ENCODE data around the gene FTSJ3. TPM values are rescaled to one million over a fixed set of nuclear protein-coding genes. Genes with fewer than 3 reads are reported as not detected.

The FTSJ3 gene
- total and polyA plus RNA-seq, 10 of the 15 experiments (the other 5 are each of a cell fraction or from before 2014, with no cell fraction given) = 17.2 to 79.2 (median 50.4) TPM

GRCh38 chr17:63783522-63783921 is 43.9 kb downstream of the FTSJ3 start:
- Histone ChIP-seq H2AFZ (ENCODE audit: control insufficient read depth, low read depth, low read length) (no peak overlapping the region), H3K4me2 (ENCODE audit: control insufficient read depth, insufficient read depth) (no peak overlapping the region), H3K4me3 (no peak overlapping the region), H3K36me3 (ENCODE audit: control insufficient read depth in 2 of 2, insufficient read depth in 2 of 2, low read length in 1 of 2) (peaks cover 2 to 10% of the 10 kb centered on the region in 2 experiments), H3K27me3 (replicated peaks in 1 of 2; ENCODE audit: control insufficient read depth in 2 of 2, insufficient read depth in 2 of 2, low read length in 1 of 2) (no peaks in the 10 kb centered on the region), H3K9ac (ENCODE audit: control insufficient read depth, insufficient read depth, low read length) (no peak overlapping the region), H4K20me1 (ENCODE audit: control insufficient read depth, insufficient read depth) (no peaks in the 10 kb centered on the region), H3K79me2 (ENCODE audit: control insufficient read depth, insufficient read depth, low read length) (peaks cover 67% of the 10 kb centered on the region), H3K27ac (ENCODE audit: control insufficient read depth, insufficient read depth) (peak overlapping the region; percentile 10; the same call in 1 of the 2 replicates), H3K9me3 (replicated peaks; ENCODE audit: control insufficient read depth, insufficient read depth, low read length) (no peaks in the 10 kb centered on the region), H3K4me1 (ENCODE audit: control insufficient read depth, insufficient read depth, low read length) (peaks cover 8% of the 10 kb centered on the region; the same call in 1 of the 2 replicates)
- intact Hi-C loops (cut with micrococcal nuclease; ENCODE audit: unreplicated experiment) (no loop called here), in situ Hi-C loops (cut with MboI) (no loop called here)
- ChIA-PET RAD21 (ENCODE audit: unreplicated experiment) (interaction anchor here (1.1 to 1.6 kb wide), 4 partner anchors 9 to 34 kb away, joined by 3 to 7 read pairs (median 3); partner anchors contain the start of genes CCDC47 and DDX42), POLR2A (interaction anchor here (0.8 to 5.6 kb wide), 6 partner anchors 10 to 66 kb away, joined by 3 to 49 read pairs (median 4); partner anchors contain the start of genes CCDC47 and DDX42), SMC1A (ENCODE audit: uncharacterized antibody, unreplicated experiment) (interaction anchor here (0.6 to 3.2 kb wide), 9 partner anchors 9 to 358 kb away, joined by 3 to 10 read pairs (median 3); partner anchors contain the start of gene DDX42), CTCF (interaction anchor here (1.0 to 4.0 kb wide), 7 partner anchors 9 to 86 kb away, joined by 3 to 10 read pairs (median 4); no protein-coding TSS in a partner anchor)
- WGBS (ENCODE audit: insufficient coverage, insufficient replicate concordance, low lambda C conversion rate, missing lambda C conversion rate) = 55% methylated on average over 6 of the region's 6 CpGs
- FAIRE-seq (no peak), ATAC-seq (0 out of 3 replicates have a peak, but pooled peaks have one; percentile 27), DNase-seq (ENCODE audit: low read depth, low spot score) (no peak)
- no TSS peak for BruUV-seq (replicated peaks)
- TF ChIP-seq GABPA (IDR thresholded peaks at IDR 0.05; ENCODE audit: low read depth) (no peak), YBX1 (IDR thresholded peaks at IDR 0.05) (no peak), SUZ12 (IDR thresholded peaks at IDR 0.05; ENCODE audit: unreplicated experiment) (no peak), CHD4 (IDR thresholded peaks at IDR 0.05) (no peak), SUPT20H (IDR thresholded peaks at IDR 0.05; ENCODE audit: borderline replicate concordance, control insufficient read depth, low read depth, low read length) (no peak)

- no peak overlapping the region for H3K27ac ChIP-seq (ENCODE audit: control insufficient read depth, insufficient read depth)
- ChIA-PET POLR2A (interaction anchor here (0.7 to 1.0 kb wide), 2 partner anchors 40 to 80 kb away, joined by 3 to 4 read pairs; no protein-coding TSS in a partner anchor), RAD21 (ENCODE audit: unreplicated experiment) (interaction anchor here (1.1 to 1.3 kb wide), 2 partner anchors 14 to 84 kb away, joined by 3 read pairs; no protein-coding TSS in a partner anchor), CTCF (interaction anchor here (1.0 to 2.1 kb wide), 5 partner anchors 14 to 85 kb away, joined by 3 to 7 read pairs (median 3); no protein-coding TSS in a partner anchor), SMC1A (ENCODE audit: uncharacterized antibody, unreplicated experiment) (interaction anchor here (0.8 to 1.7 kb wide), 4 partner anchors 12 to 17 kb away, joined by 3 to 4 read pairs (median 3); no protein-coding TSS in a partner anchor)
- WGBS (ENCODE audit: insufficient coverage, insufficient replicate concordance, low lambda C conversion rate, missing lambda C conversion rate) = 98% methylated on average over 4 of the region's 4 CpGs
- H3K4me3 ChIP-seq = no peak overlapping the region
- no peak for DNase-seq (ENCODE audit: low read depth, low spot score)
- BruUV-seq (replicated peaks) = no TSS peak
- H4K20me1 ChIP-seq (ENCODE audit: control insufficient read depth, insufficient read depth) = no peaks in the 10 kb centered on the region; the same call in 1 of the 2 replicates
- no peaks in the 10 kb centered on the region for H3K27me3 ChIP-seq (replicated peaks in 1 of 2; ENCODE audit: control insufficient read depth in 2 of 2, insufficient read depth in 2 of 2, low read length in 1 of 2)
- in situ Hi-C loops (cut with MboI) (no loop called here), intact Hi-C loops (cut with micrococcal nuclease; ENCODE audit: unreplicated experiment) (no loop called here)
- no peak for ATAC-seq
- H3K36me3 ChIP-seq (ENCODE audit: control insufficient read depth in 2 of 2, insufficient read depth in 2 of 2, low read length in 1 of 2) = peaks cover 0 to 10% of the 10 kb centered on the region in 2 experiments
- H3K79me2 ChIP-seq (ENCODE audit: control insufficient read depth, insufficient read depth, low read length) = peaks cover 89% of the 10 kb centered on the region
- peaks cover 11% of the 10 kb centered on the region; the same call in 1 of the 2 replicates for H3K4me1 ChIP-seq (ENCODE audit: control insufficient read depth, insufficient read depth, low read length)
- H3K4me2 ChIP-seq (ENCODE audit: control insufficient read depth, insufficient read depth) = no peak overlapping the region
- H3K9me3 ChIP-seq (replicated peaks; ENCODE audit: control insufficient read depth, insufficient read depth, low read length) = no peaks in the 10 kb centered on the region
- H3K9ac ChIP-seq (ENCODE audit: control insufficient read depth, insufficient read depth, low read length) = no peak overlapping the region
- no peak overlapping the region for H2AFZ ChIP-seq (ENCODE audit: control insufficient read depth, low read depth, low read length)
- no peak for FAIRE-seq
- TF ChIP-seq ESRRA (IDR thresholded peaks at IDR 0.05; ENCODE audit: low read length) = no peak
- no peak for TF ChIP-seq RELA (IDR thresholded peaks at IDR 0.05; ENCODE audit: borderline replicate concordance, partially characterized antibody)
- no peak for TF ChIP-seq RBBP5 (conservative IDR thresholded peaks at IDR 0.05)
- no peak for TF ChIP-seq SREBF1 (IDR thresholded peaks at IDR 0.05; ENCODE audit: low read length)
- no peak for TF ChIP-seq MLLT1 (IDR thresholded peaks at IDR 0.05)
- TF ChIP-seq TCF12 (IDR thresholded peaks at IDR 0.05; ENCODE audit: low read depth, low read length) = no peak
- no peak for TF ChIP-seq ETV6 (conservative IDR thresholded peaks at IDR 0.05 in 1 of 2, IDR thresholded peaks at IDR 0.05 in 1 of 2; ENCODE audit: borderline replicate concordance in 1 of 2, low read depth in 1 of 2)
- no peak for TF ChIP-seq BCL3 (IDR thresholded peaks at IDR 0.05; ENCODE audit: borderline replicate concordance, insufficient read depth, low read depth, low read length, poor library complexity, severe bottlenecking)
- no peak for TF ChIP-seq NRF1 (conservative IDR thresholded peaks at IDR 0.05; ENCODE audit: low read depth, low read length)
- TF ChIP-seq HDAC2 (IDR thresholded peaks at IDR 0.05) = no peak
Measured at GRCh38 chr17:63780928-63781327, 46.5 kb downstream of the FTSJ3 start.
